Heart left ventricle (tissue), 16 donors: Measurements from ENCODE around the gene PSMA3. TPM values are rescaled to one million over a fixed set of nuclear protein-coding genes. Genes with fewer than 3 reads are reported as not detected.

ENCODE experiments used
- ATAC-seq, 4 donors: fragments of 200-7000 bp; cut with Tn5 transposase; one replicate each; pipeline ENCODE4 v1.9.1; 2020 to 2022; ENCODE audit warnings: moderate library complexity in 4 of 4, mild to moderate bottlenecking in 3 of 4, moderate number of reproducible peaks in 1 of 4
- DNase-seq, 5 donors: peaks; one replicate each; pipeline ENCODE4 v3.0.0-alpha.2; 2020
- H3K27ac ChIP-seq, 12 donors: fragments of 200-600 bp; sonication (generic) in 4 of 12; one replicate each; pipeline versions ENCODE4 v1.5.0 to v1.8.0; 2016 to 2022; ENCODE audit warnings: mild to moderate bottlenecking in 2 of 12
- H3K27me3 ChIP-seq, 9 donors: fragments of 200-600 bp; sonication (generic) in 2 of 9; one replicate each; pipeline versions ENCODE4 v1.5.1 to v1.8.0; 2016 to 2022; ENCODE audit warnings: mild to moderate bottlenecking in 3 of 9
- H3K36me3 ChIP-seq, 9 donors: fragments of 200-600 bp; sonication (generic) in 2 of 9; one replicate each; pipeline versions ENCODE4 v1.5.0 to v1.8.0; 2018 to 2022; ENCODE audit warnings: mild to moderate bottlenecking in 2 of 9
- H3K4me1 ChIP-seq, 12 donors: fragments of 200-600 bp; sonication (generic) in 4 of 12; one replicate each; pipeline versions ENCODE4 v1.5.0 to v1.8.0; 2016 to 2022; ENCODE audit warnings: mild to moderate bottlenecking in 3 of 12
- H3K4me3 ChIP-seq, 12 donors: fragments of 200-600 bp; sonication (generic) in 4 of 12; one replicate each; pipeline versions ENCODE4 v1.5.0 to v1.8.0; 2017 to 2022; ENCODE audit warnings: mild to moderate bottlenecking in 9 of 12, moderate library complexity in 4 of 12
- H3K9me3 ChIP-seq, 12 donors: fragments of 200-600 bp; sonication (generic) in 4 of 12; one replicate each; pipeline versions ENCODE4 v1.5.0 to v1.8.0; 2016 to 2022; ENCODE audit warnings: mild to moderate bottlenecking in 1 of 12
- CTCF ChIP-seq, 12 donors: fragments of 200-600 bp; sonication (generic) in 4 of 12; IDR thresholded peaks; one replicate each; pipeline versions ENCODE4 v1.5.0 to v1.8.0; 2018 to 2022; ENCODE audit warnings: antibody characterized with exemption in 12 of 12, mild to moderate bottlenecking in 5 of 12
- POLR2A ChIP-seq, 2 donors: fragments of 450-650 bp; IDR thresholded peaks; one replicate each; pipeline ENCODE4 v1.6.1; 2017; ENCODE audit warnings: antibody characterized with exemption in 2 of 2, mild to moderate bottlenecking in 2 of 2, moderate library complexity in 2 of 2
- WGBS, 4 donors: extraction: QIAGEN DNeasy Blood & Tissue Kit in 2 of 4; methylation state at CpG; one replicate each; pipeline versions ENCODE4 v1.1.5 to v1.1.7; 2013 to 2018; 5-methylcytosine and 5-hydroxymethylcytosine counted together
- intact Hi-C, 10 donors: fragments of 100-400 bp; cut with DNase I; formaldehyde crosslinking; loops; one replicate each; pipeline versions ENCODE4 v1.11.1 to v1.14.2; 2022
- polyA plus RNA-seq, 2 donors: library from polyadenylated mRNA; stranded (reverse); fragments of 200-250 nt; gene quantifications; one replicate each; pipeline ENCODE4 v1.2.3, GENCODE V29; 2013
- total RNA-seq, 9 donors: library from RNA; depleted of rRNA in 2 of 9; stranded (reverse); fragments of >200 nt in 2 of 9; fragmentation: NEBNext Ultra II Directional in 3 of 9; extraction: Animal tissue kit (Norgen Biotek cat#: 25700) in 3 of 9; gene quantifications; one replicate each; pipeline versions ENCODE4 v1.1.0 to v1.2.4, GENCODE V29; 2016 to 2023
- donor health status: ischemic (EF 13 %, LVEDD 7.1; RV severe dilation, severe dysfunction).
- donor health status: healthy with polysubstance abuse.
- donor health status: DM: no; HTN: yes; CAD: no.
- donor health status: DM: no; HTN: no; CAD: no.
- donor health status: ischemic (EF 25% LVEDD 6.9; RV normal size, moderate dysfunction).
- donor health status: ischemic (EF 25% LVEDD 5.7; RV mildly dilated, moderate dysfunction).
- donor health status: healthy.
- donor health status: DM: yes; HTN: yes; CAD: no.
- donor health status: ischemic (EF 35%, LVEDD 5.7; RV mildly dilated, moderate dysfunction).
- donor health status: nonischemic (EF 11% LVEDD 7.7; RV severe dilation, severe dysfunction).
- donor health status: DM: yes; HTN: yes; CAD: no.
- donor health status: PGD.
- donor health status: ischemic (EF 29% LVEDD 5.4; RV normal size, mild dysfunction).
- donor health status: nonischemic (EF 23%, LVEDD 6.1; RV moderate dilation, normal function).

Gene PSMA3
- total and polyA plus RNA-seq, 11 donors, result 121 to 232 (median 155) TPM

- no peaks in the 10 kb centered on the region for H3K9me3 ChIP-seq
- no peak for DNase-seq
These were observed 71.0 kb downstream of the PSMA3 start for GRCh38 chr14:58315606-58316005.

More at GRCh38 chr14:58315606-58316005, 71.0 kb downstream of the PSMA3 start:
- Histone ChIP-seq H3K4me1 (no peaks in the 10 kb centered on the region), H3K27ac (no peak overlapping the region), H3K27me3 (no peaks in the 10 kb centered on the region), H3K4me3 (no peak overlapping the region), H3K36me3 (peaks cover 0 to 96% (median 70%) of the 10 kb centered on the region in 9 donors)
- ATAC-seq, result no peak
- intact Hi-C loops, result no loop called here
- 93 to 99% (median 96%) methylated on average over 1 of the region's 1 CpG for WGBS, 4 donors
- TF ChIP-seq POLR2A (IDR thresholded peaks at IDR 0.05) (no peak), CTCF (IDR thresholded peaks at IDR 0.05) (no peak)

Other genes starting within 250 kb of the PSMA3 start
- gene ARMH4, start 92.6 kb upstream of the PSMA3 start, total RNA-seq, result 10 to 100 TPM in 5 of 9 donors, 1 to 10 TPM in 4; 4.7 to 13.4 (median 10.0) TPM
- 1 to 10 TPM; 1.8 to 2.5 TPM for gene ARMH4, start 92.6 kb upstream of the PSMA3 start, polyA plus RNA-seq
- gene ACTR10, start 44.7 kb upstream of the PSMA3 start, total RNA-seq, result 10 to 100 TPM; 67.0 to 86.9 (median 78.3) TPM
- gene ACTR10, start 44.7 kb upstream of the PSMA3 start, polyA plus RNA-seq, result 10 to 100 TPM; 66.3 to 83.2 TPM
- gene ARID4A, start 53.7 kb downstream of the PSMA3 start, total RNA-seq, result 10 to 100 TPM in 8 of 9 donors, 1 to 10 TPM in 1; 7.0 to 23.1 (median 16.0) TPM
- 10 to 100 TPM in 1 of 2 donors, 1 to 10 TPM in 1; 5.6 to 11.7 TPM for gene ARID4A, start 53.7 kb downstream of the PSMA3 start, polyA plus RNA-seq
- not detected for gene TOMM20L, start 151.1 kb downstream of the PSMA3 start, total RNA-seq
- gene TOMM20L, start 151.1 kb downstream of the PSMA3 start, polyA plus RNA-seq, result not detected
- gene TIMM9, start 182.7 kb downstream of the PSMA3 start, total RNA-seq, result 10 to 100 TPM; 24.7 to 66.9 (median 30.3) TPM
- gene TIMM9, start 182.7 kb downstream of the PSMA3 start, polyA plus RNA-seq, result 10 to 100 TPM; 29.7 to 75.5 TPM
- gene KIAA0586, start 182.9 kb downstream of the PSMA3 start, total RNA-seq, result 10 to 100 TPM in 8 of 9 donors, 1 to 10 TPM in 1; 9.8 to 19.7 (median 14.3) TPM
- 1 to 10 TPM; 5.9 to 6.0 TPM for gene KIAA0586, start 182.9 kb downstream of the PSMA3 start, polyA plus RNA-seq